Neural crest cell (in vitro differentiated cells): ENCODE measurements around the gene LUZP4. TPM values are rescaled to one million over a fixed set of nuclear protein-coding genes. Genes with fewer than 3 reads are reported as not detected.
A peak's percentile ranks its signal among the peaks of the same experiment; 100 is the strongest.
"Not testable (repeated sequence)": the region's sequence is repeated elsewhere in the genome, so short reads cannot be mapped to it uniquely, and the experiment has no call there.

Experiments
- DNase-seq: peaks from one replicate; pipeline ENCODE4 v3.0.0; 2021; ENCODE audit warnings: low read depth, mixed read lengths, low spot score
- H3K27ac Mint-ChIP-seq: one replicate; pipeline ENCODE4 v1.8.0; 2021; ENCODE audit warnings: mild to moderate bottlenecking, mixed read lengths; ENCODE audit not compliant: unreplicated experiment
- H3K27me3 Mint-ChIP-seq: 2 replicates; pipeline ENCODE4 v1.8.0; 2021; ENCODE audit warnings: low read depth, mild to moderate bottlenecking, mixed read lengths
- H3K36me3 Mint-ChIP-seq: 2 replicates; pipeline ENCODE4 v1.8.0; 2021; ENCODE audit warnings: low read depth, mild to moderate bottlenecking, mixed read lengths
- H3K4me1 Mint-ChIP-seq: 2 replicates; pipeline ENCODE4 v1.8.0; 2021; ENCODE audit warnings: mixed read lengths
- H3K4me3 Mint-ChIP-seq: one replicate; pipeline ENCODE4 v1.8.0; 2021; ENCODE audit warnings: mild to moderate bottlenecking, mixed read lengths
- H3K9me3 Mint-ChIP-seq: 2 replicates; pipeline ENCODE4 v1.8.0; 2021; ENCODE audit warnings: mixed read lengths
- total RNA-seq: library from RNA; stranded (reverse); gene quantifications from 2 replicates; pipeline ENCODE4 v1.2.1, GENCODE V29; 2021
- TF ChIP-seq, protein P1 (sequence below): fragments of 200-600 bp; sonication (generic); conservative IDR thresholded peaks from 2 replicates; pipeline ENCODE4 v1.5.0; 2021; ENCODE audit warnings: antibody characterized with exemption, mild to moderate bottlenecking

LUZP4 gene
- total RNA-seq, 1 donor from 2014 or later = not detected

GRCh38 chrX:115318139-115318538 is 28.6 kb downstream of the LUZP4 start:
- no peak overlapping the region for H3K4me3 Mint-ChIP-seq
- DNase-seq = no peak
- no peaks in the 10 kb centered on the region for H3K4me1 Mint-ChIP-seq
- TF ChIP-seq, protein P1, sequence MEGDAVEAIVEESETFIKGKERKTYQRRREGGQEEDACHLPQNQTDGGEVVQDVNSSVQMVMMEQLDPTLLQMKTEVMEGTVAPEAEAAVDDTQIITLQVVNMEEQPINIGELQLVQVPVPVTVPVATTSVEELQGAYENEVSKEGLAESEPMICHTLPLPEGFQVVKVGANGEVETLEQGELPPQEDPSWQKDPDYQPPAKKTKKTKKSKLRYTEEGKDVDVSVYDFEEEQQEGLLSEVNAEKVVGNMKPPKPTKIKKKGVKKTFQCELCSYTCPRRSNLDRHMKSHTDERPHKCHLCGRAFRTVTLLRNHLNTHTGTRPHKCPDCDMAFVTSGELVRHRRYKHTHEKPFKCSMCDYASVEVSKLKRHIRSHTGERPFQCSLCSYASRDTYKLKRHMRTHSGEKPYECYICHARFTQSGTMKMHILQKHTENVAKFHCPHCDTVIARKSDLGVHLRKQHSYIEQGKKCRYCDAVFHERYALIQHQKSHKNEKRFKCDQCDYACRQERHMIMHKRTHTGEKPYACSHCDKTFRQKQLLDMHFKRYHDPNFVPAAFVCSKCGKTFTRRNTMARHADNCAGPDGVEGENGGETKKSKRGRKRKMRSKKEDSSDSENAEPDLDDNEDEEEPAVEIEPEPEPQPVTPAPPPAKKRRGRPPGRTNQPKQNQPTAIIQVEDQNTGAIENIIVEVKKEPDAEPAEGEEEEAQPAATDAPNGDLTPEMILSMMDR = no peak
- peaks cover 2% of the 10 kb centered on the region for H3K36me3 Mint-ChIP-seq
- H3K27ac Mint-ChIP-seq = no peak overlapping the region
- H3K9me3 Mint-ChIP-seq = peaks cover 10% of the 10 kb centered on the region
- no peaks in the 10 kb centered on the region for H3K27me3 Mint-ChIP-seq

DNA sequence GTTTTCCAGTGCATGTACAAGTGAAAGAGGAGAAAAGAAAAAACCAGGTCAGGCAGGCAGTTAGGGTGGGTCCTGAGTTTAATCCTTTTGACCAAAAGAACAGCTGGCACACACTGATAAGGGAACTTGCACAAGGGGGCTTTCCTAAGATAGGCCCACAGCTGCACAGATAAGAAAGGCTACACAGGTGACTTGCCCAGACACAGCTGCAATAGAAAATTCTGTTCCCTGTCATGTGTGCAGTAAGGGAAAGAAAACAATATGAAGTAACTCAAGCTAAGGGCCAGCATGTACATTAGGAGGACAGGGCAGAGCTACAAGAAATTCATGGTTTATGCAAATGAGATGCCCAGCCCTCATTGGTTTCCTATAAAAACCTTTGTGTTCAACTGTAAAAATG is 32.9 kb downstream of the LUZP4 start:
- TF ChIP-seq, protein P1 = no peak
- H3K4me3 Mint-ChIP-seq = no peak overlapping the region

DNA sequence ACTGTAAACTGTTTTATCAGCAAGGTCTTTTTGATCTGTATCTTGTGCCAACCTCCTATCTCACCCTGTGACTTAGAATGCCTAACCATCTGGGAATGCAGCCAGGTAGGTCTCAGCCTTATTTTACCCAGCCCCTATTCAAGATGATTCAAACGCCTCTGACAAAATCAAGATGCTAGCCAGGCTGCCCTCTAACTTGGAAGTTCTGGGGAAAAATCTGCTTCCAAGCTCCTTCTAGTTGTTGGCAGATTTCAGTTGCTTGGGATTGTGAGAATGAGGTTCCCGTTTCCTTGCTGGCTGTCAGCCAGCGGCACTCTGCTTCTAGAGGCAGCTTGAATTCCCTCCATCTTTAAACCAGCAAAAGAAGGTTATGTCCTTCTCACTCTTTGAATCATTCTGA is 34.7 kb downstream of the LUZP4 start:
- Mint-ChIP-seq H3K27ac (no peak overlapping the region), H3K4me1 (no peaks in the 10 kb centered on the region), H3K27me3 (no peaks in the 10 kb centered on the region), H3K9me3 (peaks cover 8% of the 10 kb centered on the region), H3K4me3 (no peak overlapping the region), H3K36me3 (no peaks in the 10 kb centered on the region)
- TF ChIP-seq, protein P1 = no peak
- no peak for DNase-seq

More for the DNA sequence above, 32.9 kb downstream of the LUZP4 start:
- H3K27ac Mint-ChIP-seq = no peak overlapping the region
- H3K9me3 Mint-ChIP-seq = peaks cover 8% of the 10 kb centered on the region
- H3K36me3 Mint-ChIP-seq = no peaks in the 10 kb centered on the region
- DNase-seq = no peak
- no peaks in the 10 kb centered on the region for H3K27me3 Mint-ChIP-seq
- no peaks in the 10 kb centered on the region for H3K4me1 Mint-ChIP-seq

DNA sequence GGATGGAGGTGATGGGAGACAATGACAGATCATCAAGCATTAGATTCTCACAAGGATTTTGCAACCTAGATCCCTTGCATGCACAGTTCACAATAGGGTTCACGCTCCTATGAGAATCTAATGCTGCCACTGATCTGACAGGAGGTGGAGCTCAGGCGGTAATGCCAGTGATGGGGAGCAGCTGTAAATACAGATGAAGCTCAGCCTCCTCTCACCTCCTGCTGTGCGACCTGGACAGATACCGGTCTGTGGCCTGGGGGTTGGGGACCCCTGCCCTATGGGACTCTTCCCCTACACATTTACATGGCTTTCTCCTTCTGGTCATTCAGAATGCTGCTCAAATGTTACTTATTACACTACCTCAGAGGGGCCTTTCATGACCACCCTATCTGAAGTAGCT is 39.8 kb downstream of the LUZP4 start:
- not testable (repeated sequence) for H3K27ac Mint-ChIP-seq, H3K27me3 Mint-ChIP-seq, DNase-seq, H3K36me3 Mint-ChIP-seq, H3K9me3 Mint-ChIP-seq, H3K4me3 Mint-ChIP-seq
- peaks cover 21% of the 10 kb centered on the region for H3K4me1 Mint-ChIP-seq

- Mint-ChIP-seq H3K27me3 (no peaks in the 10 kb centered on the region), H3K9me3 (no peaks in the 10 kb centered on the region), H3K4me1 (peaks cover 25% of the 10 kb centered on the region), H3K36me3 (no peaks in the 10 kb centered on the region), H3K4me3 (peak overlapping the region; percentile 22), H3K27ac (peak overlapping the region; percentile 55)
- DNase-seq = peak; percentile 57
- TF ChIP-seq, protein P1 = peak; percentile 99
Measured at GRCh38 chrX:115330498-115331168, 41.1 kb downstream of the LUZP4 start.

DNA sequence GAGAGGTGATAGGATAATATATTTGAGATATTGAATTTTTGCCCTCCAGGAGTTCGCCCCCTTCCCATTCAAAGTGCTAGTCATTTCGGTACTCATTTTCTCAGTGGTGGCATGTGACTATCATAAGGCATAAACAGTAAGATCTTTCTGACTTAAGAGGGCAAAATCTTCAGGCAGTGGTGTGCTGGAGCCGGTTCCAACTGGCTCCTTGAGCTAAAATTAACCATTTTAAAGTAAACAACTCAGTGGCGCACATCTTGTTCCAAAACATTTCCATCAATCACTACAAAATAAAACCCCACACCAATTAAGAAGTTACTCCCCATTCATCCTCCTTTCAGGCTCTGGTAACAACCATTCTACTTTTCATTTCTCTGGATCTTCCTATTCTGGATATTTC is 43.3 kb downstream of the LUZP4 start:
- Mint-ChIP-seq H3K27ac (no peak overlapping the region), H3K36me3 (no peaks in the 10 kb centered on the region), H3K9me3 (no peaks in the 10 kb centered on the region), H3K4me1 (peaks cover 29% of the 10 kb centered on the region), H3K4me3 (no peak overlapping the region), H3K27me3 (no peaks in the 10 kb centered on the region)
- TF ChIP-seq, protein P1 = no peak
- no peak for DNase-seq
